ENCODE data around the gene MPHOSPH9.

Gene MPHOSPH9

GRCh38 chr12:123111498-123112165 lies 121.3 kb downstream of the MPHOSPH9 start:
- DNase-seq (ENCODE audit: extremely low spot score, insufficient read length, low read depth) (no peak), FAIRE-seq (no peak)

DNA sequence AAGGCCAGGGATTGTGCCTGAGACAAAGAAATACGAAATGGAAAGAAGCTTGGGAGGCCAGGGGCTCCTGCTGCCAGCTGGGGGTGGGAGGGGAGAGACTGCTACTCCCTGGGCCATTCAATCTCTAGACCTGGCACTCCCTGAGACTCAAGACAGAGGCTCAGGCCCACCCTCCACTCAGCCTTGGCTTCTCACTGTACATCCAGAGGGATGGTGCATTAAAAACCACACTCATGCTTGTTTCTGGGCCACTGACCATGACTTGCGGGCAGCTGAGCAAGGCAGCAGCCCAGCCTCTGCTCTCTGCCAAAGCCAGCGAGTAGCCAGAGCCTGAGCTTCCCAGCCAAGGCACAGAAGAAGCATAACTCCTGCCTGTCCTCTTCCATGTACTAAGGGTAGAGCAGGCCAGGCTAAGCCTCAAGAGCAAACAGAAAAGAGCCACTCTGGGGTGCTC lies 123.6 kb downstream of the MPHOSPH9 start:
- FAIRE-seq (no peak), DNase-seq (ENCODE audit: extremely low spot score, insufficient read length, low read depth) (no peak)

DNA sequence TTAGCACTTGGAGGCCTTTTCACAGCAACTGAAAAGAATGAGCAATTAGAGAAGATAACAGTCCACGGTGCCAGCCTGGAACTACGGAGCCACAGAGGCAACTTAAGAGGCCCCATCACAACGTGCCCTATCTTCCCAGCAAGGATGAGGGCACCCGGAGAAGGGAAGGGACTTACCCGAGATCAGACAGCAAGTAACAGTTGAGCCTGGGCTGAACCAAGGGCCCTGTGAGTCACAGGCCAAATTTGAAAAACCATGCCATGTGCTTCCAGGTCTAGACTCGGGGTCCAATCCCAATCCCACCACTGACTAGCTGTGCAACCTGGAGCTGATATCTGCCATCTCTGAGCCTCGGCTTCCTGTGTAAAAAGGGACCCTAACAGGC lies 124.3 kb downstream of the MPHOSPH9 start:
- no peak for FAIRE-seq

GRCh38 chr12:123107926-123108681 lies 124.8 kb downstream of the MPHOSPH9 start:
- DNase-seq (ENCODE audit: extremely low spot score, insufficient read length, low read depth), result no peak
- FAIRE-seq, result no peak

More for the DNA sequence above, 124.3 kb downstream of the MPHOSPH9 start:
- DNase-seq (ENCODE audit: extremely low spot score, insufficient read length, low read depth), result no peak

DNA sequence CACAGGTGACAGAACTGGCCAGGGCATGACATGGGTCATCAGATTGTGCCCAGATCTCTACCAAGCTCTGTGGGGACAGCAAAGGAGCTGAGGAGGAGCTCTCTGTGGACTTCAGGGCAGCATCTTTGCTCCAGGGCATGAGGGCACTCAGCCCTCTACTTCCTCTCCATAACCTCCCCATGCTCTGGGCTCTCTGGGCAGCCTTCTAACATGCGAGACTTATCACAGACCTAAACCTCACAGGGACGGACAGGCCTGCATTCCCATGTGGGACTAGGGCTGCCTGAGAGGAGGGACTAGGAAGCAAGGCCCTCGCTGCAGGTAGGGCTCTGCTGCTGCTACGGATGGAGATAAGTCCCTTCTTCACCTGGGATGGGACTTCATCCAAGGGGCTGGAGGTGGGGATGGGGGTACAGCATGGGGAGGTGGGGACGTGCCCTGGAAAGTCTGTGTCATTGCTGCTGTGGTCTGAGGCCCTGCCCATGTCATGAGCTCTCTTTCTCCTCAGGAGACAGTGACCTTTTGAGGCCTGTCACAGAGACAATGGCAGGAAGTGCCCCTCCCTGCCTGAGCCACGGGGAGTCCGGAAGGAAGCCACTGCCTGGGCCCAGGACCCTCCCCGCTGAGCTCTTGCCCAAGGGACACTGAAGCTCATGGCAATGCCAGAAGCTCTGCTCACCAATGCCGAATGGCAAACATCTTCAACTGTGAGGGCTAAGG lies 126.1 kb downstream of the MPHOSPH9 start:
- DNase-seq (ENCODE audit: extremely low spot score, insufficient read length, low read depth) (peak; percentile 28), FAIRE-seq (peak; percentile 41)

GRCh38 chr12:123105211-123105826 lies 127.6 kb downstream of the MPHOSPH9 start:
- no peak for FAIRE-seq
- no peak for DNase-seq (ENCODE audit: extremely low spot score, insufficient read length, low read depth)

DNA sequence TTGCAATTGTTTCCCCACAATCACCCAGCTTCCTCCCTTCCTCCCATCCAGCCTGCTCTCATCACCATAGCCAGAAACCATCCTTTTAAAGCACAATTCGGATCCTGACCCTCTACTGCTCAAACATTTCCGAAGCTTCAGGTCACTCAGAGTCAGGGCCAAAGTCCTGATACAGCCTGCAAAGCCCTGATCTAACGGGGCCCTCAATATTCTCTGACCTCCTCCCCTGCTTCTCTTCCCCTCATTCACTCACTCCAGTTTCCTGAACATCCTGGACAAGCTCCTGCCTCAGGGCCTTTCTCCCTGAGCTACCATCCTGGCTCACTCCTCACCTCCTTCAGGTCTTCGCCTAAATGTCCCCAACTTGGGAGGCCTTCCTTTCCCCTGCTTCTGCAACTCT lies 128.1 kb downstream of the MPHOSPH9 start:
- DNase-seq (ENCODE audit: extremely low spot score, insufficient read length, low read depth) (no peak), FAIRE-seq (no peak)

Measured in GM18507 (cell line).